ENCODE measurements around the gene POLR1E. TPM values are rescaled to one million over a fixed set of nuclear protein-coding genes. Genes with fewer than 3 reads are reported as not detected.

The POLR1E gene
- total and polyA plus RNA-seq, 9 of the 15 experiments (the other 6 are each of a cell fraction or from before 2014, with no cell fraction given) = 18.9 to 102 (median 74.4) TPM

GRCh38 chr9:37466037-37466709, 19.6 kb upstream of the POLR1E start (continued):
- TF ChIP-seq, protein P1, sequence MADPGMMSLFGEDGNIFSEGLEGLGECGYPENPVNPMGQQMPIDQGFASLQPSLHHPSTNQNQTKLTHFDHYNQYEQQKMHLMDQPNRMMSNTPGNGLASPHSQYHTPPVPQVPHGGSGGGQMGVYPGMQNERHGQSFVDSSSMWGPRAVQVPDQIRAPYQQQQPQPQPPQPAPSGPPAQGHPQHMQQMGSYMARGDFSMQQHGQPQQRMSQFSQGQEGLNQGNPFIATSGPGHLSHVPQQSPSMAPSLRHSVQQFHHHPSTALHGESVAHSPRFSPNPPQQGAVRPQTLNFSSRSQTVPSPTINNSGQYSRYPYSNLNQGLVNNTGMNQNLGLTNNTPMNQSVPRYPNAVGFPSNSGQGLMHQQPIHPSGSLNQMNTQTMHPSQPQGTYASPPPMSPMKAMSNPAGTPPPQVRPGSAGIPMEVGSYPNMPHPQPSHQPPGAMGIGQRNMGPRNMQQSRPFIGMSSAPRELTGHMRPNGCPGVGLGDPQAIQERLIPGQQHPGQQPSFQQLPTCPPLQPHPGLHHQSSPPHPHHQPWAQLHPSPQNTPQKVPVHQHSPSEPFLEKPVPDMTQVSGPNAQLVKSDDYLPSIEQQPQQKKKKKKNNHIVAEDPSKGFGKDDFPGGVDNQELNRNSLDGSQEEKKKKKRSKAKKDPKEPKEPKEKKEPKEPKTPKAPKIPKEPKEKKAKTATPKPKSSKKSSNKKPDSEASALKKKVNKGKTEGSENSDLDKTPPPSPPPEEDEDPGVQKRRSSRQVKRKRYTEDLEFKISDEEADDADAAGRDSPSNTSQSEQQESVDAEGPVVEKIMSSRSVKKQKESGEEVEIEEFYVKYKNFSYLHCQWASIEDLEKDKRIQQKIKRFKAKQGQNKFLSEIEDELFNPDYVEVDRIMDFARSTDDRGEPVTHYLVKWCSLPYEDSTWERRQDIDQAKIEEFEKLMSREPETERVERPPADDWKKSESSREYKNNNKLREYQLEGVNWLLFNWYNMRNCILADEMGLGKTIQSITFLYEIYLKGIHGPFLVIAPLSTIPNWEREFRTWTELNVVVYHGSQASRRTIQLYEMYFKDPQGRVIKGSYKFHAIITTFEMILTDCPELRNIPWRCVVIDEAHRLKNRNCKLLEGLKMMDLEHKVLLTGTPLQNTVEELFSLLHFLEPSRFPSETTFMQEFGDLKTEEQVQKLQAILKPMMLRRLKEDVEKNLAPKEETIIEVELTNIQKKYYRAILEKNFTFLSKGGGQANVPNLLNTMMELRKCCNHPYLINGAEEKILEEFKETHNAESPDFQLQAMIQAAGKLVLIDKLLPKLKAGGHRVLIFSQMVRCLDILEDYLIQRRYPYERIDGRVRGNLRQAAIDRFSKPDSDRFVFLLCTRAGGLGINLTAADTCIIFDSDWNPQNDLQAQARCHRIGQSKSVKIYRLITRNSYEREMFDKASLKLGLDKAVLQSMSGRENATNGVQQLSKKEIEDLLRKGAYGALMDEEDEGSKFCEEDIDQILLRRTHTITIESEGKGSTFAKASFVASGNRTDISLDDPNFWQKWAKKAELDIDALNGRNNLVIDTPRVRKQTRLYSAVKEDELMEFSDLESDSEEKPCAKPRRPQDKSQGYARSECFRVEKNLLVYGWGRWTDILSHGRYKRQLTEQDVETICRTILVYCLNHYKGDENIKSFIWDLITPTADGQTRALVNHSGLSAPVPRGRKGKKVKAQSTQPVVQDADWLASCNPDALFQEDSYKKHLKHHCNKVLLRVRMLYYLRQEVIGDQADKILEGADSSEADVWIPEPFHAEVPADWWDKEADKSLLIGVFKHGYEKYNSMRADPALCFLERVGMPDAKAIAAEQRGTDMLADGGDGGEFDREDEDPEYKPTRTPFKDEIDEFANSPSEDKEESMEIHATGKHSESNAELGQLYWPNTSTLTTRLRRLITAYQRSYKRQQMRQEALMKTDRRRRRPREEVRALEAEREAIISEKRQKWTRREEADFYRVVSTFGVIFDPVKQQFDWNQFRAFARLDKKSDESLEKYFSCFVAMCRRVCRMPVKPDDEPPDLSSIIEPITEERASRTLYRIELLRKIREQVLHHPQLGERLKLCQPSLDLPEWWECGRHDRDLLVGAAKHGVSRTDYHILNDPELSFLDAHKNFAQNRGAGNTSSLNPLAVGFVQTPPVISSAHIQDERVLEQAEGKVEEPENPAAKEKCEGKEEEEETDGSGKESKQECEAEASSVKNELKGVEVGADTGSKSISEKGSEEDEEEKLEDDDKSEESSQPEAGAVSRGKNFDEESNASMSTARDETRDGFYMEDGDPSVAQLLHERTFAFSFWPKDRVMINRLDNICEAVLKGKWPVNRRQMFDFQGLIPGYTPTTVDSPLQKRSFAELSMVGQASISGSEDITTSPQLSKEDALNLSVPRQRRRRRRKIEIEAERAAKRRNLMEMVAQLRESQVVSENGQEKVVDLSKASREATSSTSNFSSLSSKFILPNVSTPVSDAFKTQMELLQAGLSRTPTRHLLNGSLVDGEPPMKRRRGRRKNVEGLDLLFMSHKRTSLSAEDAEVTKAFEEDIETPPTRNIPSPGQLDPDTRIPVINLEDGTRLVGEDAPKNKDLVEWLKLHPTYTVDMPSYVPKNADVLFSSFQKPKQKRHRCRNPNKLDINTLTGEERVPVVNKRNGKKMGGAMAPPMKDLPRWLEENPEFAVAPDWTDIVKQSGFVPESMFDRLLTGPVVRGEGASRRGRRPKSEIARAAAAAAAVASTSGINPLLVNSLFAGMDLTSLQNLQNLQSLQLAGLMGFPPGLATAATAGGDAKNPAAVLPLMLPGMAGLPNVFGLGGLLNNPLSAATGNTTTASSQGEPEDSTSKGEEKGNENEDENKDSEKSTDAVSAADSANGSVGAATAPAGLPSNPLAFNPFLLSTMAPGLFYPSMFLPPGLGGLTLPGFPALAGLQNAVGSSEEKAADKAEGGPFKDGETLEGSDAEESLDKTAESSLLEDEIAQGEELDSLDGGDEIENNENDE (IDR thresholded peaks at IDR 0.05; ENCODE audit: low read depth, low read length) = no peak
- TF ChIP-seq RBFOX2 (IDR thresholded peaks at IDR 0.05; ENCODE audit: low read depth, low read length) (peak; percentile 80), WHSC1 (IDR thresholded peaks at IDR 0.05; ENCODE audit: low read length) (no peak), ZNF239 (CRISPR knock-in tag; IDR thresholded peaks at IDR 0.05) (no peak), HLTF (IDR thresholded peaks at IDR 0.05) (no peak), IRF2 (CRISPR knock-in tag; IDR thresholded peaks at IDR 0.05) (no peak), POLR2H (tag; IDR thresholded peaks at IDR 0.05; ENCODE audit: low read depth) (no peak), HOMEZ (CRISPR knock-in tag; IDR thresholded peaks at IDR 0.05) (no peak), ATF2 (CRISPR knock-in tag; IDR thresholded peaks at IDR 0.05) (no peak), ZNF778 (CRISPR knock-in tag; IDR thresholded peaks at IDR 0.05) (no peak), SIRT6 (IDR thresholded peaks at IDR 0.05; ENCODE audit: low read depth, low read length) (no peak)
- TF ChIP-seq, protein P2, sequence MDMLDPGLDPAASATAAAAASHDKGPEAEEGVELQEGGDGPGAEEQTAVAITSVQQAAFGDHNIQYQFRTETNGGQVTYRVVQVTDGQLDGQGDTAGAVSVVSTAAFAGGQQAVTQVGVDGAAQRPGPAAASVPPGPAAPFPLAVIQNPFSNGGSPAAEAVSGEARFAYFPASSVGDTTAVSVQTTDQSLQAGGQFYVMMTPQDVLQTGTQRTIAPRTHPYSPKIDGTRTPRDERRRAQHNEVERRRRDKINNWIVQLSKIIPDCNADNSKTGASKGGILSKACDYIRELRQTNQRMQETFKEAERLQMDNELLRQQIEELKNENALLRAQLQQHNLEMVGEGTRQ (CRISPR knock-in tag; IDR thresholded peaks at IDR 0.05) = no peak

Measured in K562 (cell line).